Activated effector memory CD4-positive, alpha-beta T cell treated with anti-CD3 and anti-CD28 coated beads, Interleukin-2, amount 50 U/mL, for 16 hours (primary cell): ENCODE measurements around the gene C7.

Experiments
- DNase-seq: peaks from one replicate; pipeline ENCODE4 v3.0.0-alpha.2; 2020

The C7 gene

DNA sequence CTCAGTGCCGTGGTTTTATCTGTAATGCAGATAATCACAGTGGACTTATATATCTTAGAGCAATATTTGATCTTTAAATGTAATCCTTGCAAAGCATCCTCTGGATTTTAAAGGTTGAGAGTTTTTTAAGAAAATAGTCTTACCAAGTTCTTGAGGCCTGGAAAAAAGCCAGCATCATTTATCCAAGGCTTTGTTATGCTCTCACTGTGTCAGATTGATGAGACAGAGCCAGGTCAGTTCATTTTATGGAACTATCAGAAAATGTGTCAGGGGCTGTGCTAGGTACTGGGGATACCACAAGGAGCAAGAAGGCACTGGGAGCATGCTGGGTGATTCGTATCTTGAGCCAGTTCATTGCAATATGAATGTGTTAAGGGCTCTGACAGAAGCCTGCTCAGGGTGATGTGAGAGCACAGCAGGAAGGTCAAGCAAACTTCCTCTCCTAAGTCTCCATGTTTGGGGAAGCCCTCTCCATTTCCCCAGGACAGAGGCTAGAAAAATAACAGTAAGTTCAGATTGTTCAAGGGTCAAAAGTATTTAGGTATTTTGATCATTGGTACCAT is 19.7 kb downstream of the C7 start:
- DNase-seq, result no peak

DNA sequence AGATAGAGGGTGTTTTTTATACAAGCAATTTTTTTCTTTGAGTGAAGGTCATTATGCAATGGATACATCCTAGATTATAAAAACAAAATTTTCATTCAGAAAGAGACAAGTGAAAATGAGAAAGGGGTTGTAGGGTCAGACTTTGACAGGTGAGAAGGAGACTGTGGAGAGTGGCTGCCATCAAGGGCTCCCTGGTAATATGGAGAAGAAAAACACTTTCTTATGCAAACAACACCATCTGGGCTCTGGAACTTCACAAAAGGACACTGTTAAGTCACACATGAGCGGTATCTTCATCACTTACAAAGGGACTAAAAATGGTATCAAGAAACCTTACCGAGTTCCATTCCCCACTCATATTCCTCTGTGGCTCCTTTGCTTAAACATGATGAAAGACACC is 23.5 kb downstream of the C7 start:
- no peak for DNase-seq

- DNase-seq, result no peak
These were observed 27.8 kb downstream of the C7 start for GRCh38 chr5:40937075-40937474.

DNA sequence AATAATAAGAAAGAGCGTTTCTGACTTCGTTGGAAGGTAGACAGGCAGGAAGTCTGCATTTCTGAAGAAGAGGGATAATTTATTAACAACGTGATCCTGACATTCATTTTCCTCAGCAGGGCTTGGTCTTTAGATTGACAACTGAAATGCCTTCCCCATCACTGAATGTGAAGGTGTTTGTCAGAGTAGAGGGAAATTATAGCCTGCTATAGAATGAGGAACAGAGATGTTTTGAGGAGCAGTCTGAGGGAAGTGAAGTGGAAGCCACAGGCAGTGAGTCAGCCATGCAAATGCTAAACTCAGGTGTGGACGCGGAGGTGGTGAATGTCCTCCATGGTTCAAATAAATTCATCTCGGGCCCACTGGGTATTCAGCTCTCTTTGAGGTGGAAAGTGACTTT is 30.5 kb downstream of the C7 start:
- no peak for DNase-seq

DNA sequence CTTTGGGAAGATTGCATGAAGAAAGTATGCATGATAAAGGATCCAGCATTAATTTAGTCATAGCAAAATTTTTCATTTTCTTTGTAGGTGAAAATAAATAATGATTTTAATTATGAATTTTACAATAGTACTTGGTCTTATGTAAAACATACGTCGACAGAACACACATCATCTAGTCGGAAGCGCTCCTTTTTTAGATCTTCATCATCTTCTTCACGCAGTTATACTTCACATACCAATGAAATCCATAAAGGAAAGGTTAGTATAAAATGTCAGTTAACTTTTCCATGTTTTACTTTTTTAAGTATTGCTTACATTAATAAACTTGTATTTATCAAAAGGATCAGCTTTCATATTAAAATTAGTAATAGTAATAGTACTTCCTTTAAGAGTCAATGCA is 35.8 kb downstream of the C7 start:
- DNase-seq, result no peak

GRCh38 chr5:40955313-40955712 is 46.0 kb downstream of the C7 start:
- DNase-seq, result no peak

DNA sequence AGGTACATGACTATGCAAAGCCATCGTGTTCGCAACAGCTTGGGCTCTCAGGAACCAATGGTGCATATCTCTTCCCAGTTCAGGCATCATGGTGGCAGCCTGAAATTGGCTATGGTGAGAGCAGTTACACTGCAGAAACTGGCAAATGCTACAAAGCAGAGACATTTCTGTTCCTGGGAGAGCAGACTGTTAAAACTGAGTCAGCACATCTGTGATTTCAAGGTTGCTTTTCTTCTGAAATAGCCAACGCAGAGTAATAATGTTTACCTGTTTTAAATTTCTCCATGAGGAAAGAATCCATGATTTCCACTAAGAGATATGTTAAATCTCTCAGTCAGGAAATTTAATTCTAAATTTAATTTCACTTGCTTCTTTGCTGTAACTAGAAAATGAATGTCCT is 47.8 kb downstream of the C7 start:
- DNase-seq, result no peak

DNA sequence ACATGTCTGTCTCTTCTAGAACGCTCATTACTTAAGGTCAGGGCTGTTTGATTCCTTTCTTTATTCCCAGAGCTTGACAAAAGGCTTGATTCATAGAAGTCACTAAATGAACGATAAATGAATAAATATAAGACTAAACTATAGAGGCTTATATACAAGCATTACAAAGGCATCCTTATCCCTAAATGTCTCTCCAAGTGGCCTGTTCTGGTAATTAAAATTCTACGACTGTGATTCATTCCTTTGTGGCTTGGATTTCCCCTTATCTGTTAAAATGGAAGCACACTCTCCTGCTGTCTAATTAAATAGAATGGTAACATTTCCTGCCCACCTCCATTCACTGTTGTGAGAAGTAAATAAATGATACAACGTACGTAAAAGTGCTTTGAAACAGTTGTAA is 49.5 kb downstream of the C7 start:
- DNase-seq, result no peak

DNA sequence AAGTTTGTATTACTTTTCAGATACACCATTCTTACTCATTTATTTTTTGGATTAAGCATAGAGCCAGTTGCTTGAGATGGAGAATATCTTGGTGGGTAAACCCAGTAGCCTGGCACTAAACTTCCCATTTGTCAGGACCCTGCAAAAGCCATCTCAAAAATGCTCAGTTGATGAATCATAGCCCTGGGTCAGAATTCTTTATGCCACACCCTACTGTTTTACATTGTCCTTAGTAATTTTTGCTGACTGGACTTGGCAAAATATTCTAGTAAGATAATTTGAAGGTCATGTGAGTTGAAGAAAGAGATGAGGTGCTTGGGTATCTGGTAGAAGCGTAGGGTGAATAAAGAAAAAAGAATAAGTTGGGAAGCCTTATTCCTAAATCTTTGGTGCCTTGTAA is 50.7 kb downstream of the C7 start:
- DNase-seq, result no peak

GRCh38 chr5:40962207-40962955 is 53.1 kb downstream of the C7 start:
- no peak for DNase-seq

DNA sequence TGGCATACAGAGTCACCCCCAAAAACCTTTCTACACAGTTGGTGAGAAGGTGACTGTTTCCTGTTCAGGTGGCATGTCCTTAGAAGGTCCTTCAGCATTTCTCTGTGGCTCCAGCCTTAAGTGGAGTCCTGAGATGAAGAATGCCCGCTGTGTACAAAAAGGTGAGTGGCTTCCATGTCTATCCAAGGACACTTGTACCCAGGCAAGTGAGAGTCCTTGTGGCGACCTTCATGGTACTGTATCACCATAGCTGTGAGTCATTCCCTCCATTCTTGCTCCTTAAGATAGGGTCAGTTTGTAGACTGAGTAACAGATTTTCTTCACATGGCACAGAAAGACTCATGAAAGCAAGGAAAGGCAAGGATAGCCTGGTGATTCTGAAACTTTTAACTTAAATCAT is 63.1 kb downstream of the C7 start:
- DNase-seq, result no peak

DNA sequence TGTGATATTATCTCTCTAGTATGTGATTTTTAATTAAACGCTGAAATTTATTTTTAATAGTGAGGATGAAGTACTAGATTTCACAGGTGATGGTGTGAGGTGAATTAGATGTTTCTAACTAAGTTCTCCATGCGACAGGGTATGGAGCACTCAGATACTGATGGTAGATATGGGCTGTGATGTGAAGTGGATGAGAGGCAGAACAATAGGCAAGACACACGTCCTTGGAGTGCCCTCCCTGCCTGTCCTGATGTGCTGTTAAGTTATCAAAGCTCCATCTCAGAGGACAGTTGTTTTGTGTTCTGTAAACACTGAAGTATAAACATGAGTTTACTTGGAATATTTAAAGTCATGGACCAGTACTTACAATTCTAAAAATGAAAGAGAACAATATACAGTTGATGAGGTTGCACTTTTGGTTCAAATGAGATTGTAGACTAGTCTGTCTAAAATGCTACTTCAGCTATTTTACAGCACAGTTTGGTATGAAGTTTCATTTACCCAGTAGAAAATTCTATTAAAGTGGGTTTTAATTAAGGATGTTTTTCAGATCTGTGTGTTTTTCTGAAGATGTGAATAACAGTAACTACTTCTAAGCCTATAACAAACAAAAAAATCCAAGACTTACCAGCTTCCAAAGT is 64.2 kb downstream of the C7 start:
- no peak for DNase-seq

- no peak for DNase-seq
These were observed 66.7 kb downstream of the C7 start for GRCh38 chr5:40976041-40976440.

DNA sequence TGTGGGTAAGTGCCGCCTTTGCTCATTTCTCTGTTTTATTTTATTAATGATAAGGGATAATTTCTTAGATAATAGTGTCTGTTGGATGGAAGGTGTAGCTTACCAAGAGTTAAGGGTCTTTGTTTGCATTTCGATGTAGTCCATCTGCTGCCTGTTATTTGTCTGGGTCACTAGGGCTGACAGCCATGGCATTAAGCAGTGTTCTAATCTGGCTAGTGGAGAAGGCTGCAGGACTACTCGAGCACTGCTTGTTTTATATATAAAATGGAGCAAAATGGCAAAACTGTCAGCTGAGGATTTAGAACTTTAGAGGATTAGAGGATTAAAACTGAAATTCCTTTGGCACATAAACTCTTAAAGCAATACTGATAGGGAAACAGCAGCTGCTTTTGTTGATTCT is 67.5 kb downstream of the C7 start:
- DNase-seq, result no peak

DNA sequence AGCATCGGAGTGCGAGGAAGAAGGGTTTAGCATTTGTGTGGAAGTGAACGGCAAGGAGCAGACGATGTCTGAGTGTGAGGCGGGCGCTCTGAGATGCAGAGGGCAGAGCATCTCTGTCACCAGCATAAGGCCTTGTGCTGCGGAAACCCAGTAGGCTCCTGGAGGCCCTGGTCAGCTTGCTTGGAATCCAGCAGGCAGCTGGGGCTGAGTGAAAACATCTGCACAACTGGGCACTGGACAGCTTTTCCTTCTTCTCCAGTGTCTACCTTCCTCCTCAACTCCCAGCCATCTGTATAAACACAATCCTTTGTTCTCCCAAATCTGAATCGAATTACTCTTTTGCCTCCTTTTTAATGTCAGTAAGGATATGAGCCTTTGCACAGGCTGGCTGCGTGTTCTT is 72.1 kb downstream of the C7 start:
- DNase-seq, result no peak

GRCh38 chr5:40983781-40984180 is 74.5 kb downstream of the C7 start:
- DNase-seq, result no peak

DNA sequence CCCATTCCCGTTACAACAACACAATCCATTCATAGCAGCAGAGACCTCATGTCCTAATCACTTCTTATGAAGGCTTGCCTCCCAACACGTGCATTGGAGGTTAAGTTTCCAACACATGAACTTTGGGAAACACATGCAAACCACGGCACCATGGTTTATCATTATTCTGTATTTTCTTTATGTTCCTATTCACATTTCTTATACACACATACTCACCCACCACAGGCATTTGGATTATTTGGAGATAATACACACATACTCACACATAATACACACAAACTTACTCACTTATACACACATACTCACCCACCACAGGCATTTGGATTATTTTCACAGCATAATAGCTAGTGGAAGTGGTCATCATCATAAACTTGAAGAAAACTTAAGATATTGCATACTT is 75.6 kb downstream of the C7 start:
- DNase-seq, result no peak

DNA sequence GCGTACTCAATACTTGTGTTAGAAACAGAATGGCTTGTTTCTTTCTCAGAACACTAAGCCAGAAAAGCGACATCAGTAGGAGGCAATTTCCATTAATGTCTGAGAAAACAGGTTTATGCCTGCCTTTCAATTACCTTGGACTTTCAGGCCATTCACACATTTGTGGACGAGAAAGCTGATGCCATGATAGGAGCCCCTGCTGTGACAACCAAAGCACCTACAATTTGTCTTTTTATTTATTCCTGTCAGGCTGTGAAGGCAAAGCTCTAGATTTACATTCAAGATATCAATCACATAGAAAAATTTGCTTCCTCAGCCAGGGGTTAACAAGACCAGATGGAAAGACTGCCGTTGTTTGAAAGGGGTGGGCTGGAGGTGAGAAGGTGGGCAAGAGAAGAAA is 76.2 kb downstream of the C7 start:
- DNase-seq, result no peak

DNA sequence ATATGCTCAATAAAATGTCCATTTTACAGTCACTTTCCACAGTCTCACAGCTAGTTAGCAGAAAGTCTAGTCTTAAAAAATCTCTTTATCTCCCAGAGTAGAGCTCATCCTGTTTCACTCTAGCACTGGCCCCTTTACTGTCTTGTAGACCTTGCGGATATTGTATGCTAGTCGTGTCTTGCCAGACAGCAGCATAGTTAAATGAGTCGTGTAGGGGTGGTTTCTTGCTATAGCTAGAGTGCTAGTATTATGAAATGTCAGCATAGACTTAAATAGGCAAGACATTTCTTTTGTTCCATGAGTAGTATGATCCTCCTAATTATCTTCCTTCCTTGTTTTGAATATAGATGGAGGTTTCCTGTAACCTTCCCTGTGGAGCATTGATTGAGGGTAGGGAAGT is 77.4 kb downstream of the C7 start:
- DNase-seq, result no peak

GRCh38 chr5:40987349-40987748 is 78.1 kb downstream of the C7 start:
- DNase-seq, result no peak

- no peak for DNase-seq
These were observed 79.6 kb downstream of the C7 start for GRCh38 chr5:40988746-40989510.

GRCh38 chr5:40991168-40991980 is 82.1 kb downstream of the C7 start:
- DNase-seq, result no peak

DNA sequence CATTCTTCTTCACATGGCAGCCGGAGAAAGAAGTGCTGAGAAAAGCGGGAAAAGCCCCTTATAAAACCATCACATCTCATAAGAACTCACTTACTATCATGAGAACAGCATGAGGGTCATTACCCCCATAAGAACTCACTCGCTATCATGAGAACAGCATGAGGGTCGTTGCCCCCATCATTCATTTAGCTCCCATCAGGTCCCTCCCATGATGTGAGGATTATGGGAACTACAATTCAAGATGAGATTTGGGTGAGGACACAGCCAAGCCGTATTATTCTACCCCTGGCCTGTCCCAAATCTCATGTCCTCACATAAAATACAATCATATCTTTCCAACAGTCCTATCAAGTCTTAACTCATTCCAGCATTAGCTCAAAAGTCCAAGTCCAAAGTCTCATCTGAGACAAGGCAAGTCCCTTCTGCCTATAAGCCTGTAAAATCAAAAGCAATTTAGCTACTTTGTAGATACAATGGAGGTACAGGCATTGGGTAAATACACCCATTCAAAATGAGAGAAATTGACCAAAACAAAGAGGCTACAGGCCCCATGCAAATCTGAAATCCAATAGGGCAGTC is 82.8 kb downstream of the C7 start:
- DNase-seq, result no peak
